PC-9 (cell line): ENCODE measurements around the gene NOPCHAP1.

Experiments used
- CTCF ChIP-seq: fragments of 200-600 bp; sonication (generic); conservative IDR thresholded peaks from 2 replicates; pipeline ENCODE4 v1.6.1; 2017; ENCODE audit warnings: mixed run types, antibody characterized with exemption, mild to moderate bottlenecking, moderate library complexity
- EZH2 ChIP-seq: fragments of 200-600 bp; sonication (generic); IDR thresholded peaks from 2 replicates; pipeline ENCODE4 v1.8.0; 2017; ENCODE audit warnings: antibody characterized with exemption, low read depth

GRCh38 chr12:105013892-105014291, 27.8 kb downstream of the NOPCHAP1 start:
- TF ChIP-seq CTCF (no peak), EZH2 (no peak)
